ENCODE measurements around the gene SCEL. TPM values are rescaled to one million over a fixed set of nuclear protein-coding genes. Genes with fewer than 3 reads are reported as not detected.

SCEL gene
- total RNA-seq, 4 donors from 2014 or later = 250 to 300 (median 290) TPM

DNA sequence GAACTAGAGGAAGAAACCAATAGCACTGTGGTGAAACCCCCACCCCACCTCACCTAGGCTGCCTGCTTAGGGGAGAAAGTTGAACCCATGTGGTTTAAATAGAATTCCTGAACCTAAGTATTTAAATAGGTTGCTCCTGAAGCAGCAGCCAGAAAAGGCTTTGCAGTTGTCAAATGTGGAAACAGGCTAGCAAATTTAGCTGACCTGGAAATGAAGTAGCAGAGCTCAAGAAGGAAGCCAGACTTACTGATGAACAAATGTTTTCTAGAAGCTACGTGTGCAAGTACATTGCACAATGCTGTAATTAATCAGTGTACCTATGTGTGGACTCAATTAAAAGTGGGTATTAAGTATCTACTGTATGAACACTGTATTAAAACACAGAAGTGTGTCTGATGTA, 61.3 kb downstream of the SCEL start:
- no peaks in the 10 kb centered on the region for H3K36me3 ChIP-seq
- H3K9me3 ChIP-seq = no peaks in the 10 kb centered on the region
- no peaks in the 10 kb centered on the region for H3K27me3 ChIP-seq
- no peaks in the 10 kb centered on the region for H3K4me1 ChIP-seq
- H3K27ac ChIP-seq = no peak overlapping the region
- H3K4me3 ChIP-seq = no peak overlapping the region
- DNase-seq (ENCODE audit: low spot score in 2 of 2) = no peak
- TF ChIP-seq EP300 (IDR thresholded peaks at IDR 0.05) (no peak), POLR2AphosphoS5 (IDR thresholded peaks at IDR 0.05) (no peak), POLR2A (IDR thresholded peaks at IDR 0.05) (no peak)
- TF ChIP-seq, protein P1, sequence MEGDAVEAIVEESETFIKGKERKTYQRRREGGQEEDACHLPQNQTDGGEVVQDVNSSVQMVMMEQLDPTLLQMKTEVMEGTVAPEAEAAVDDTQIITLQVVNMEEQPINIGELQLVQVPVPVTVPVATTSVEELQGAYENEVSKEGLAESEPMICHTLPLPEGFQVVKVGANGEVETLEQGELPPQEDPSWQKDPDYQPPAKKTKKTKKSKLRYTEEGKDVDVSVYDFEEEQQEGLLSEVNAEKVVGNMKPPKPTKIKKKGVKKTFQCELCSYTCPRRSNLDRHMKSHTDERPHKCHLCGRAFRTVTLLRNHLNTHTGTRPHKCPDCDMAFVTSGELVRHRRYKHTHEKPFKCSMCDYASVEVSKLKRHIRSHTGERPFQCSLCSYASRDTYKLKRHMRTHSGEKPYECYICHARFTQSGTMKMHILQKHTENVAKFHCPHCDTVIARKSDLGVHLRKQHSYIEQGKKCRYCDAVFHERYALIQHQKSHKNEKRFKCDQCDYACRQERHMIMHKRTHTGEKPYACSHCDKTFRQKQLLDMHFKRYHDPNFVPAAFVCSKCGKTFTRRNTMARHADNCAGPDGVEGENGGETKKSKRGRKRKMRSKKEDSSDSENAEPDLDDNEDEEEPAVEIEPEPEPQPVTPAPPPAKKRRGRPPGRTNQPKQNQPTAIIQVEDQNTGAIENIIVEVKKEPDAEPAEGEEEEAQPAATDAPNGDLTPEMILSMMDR (IDR thresholded peaks at IDR 0.05) = no peak
- 77% methylated on average over 1 of the region's 1 CpG for WGBS

DNA sequence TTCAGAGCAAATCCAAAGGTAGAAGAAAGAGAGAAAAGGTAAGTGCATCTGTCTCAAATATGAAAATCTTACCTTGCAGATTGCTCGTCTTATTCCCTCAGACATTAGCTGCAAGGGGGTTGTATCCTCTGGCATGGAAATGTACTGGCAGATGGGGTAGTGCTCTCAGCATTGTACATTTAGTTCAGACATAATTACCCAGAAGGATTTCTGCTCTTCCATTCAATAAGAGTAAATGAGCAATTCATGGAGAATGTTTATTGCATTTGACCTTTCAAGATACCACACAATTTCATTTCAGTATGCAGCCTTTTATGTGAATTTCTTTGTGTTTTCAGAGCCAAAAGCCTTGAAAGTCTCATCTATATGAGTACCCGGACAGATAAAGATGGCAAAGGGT, 63.8 kb downstream of the SCEL start:
- no peaks in the 10 kb centered on the region for H3K27me3 ChIP-seq
- WGBS = 85% methylated on average over 2 of the region's 2 CpGs
- no peak overlapping the region for H3K4me3 ChIP-seq
- no peaks in the 10 kb centered on the region for H3K9me3 ChIP-seq
- no peaks in the 10 kb centered on the region for H3K36me3 ChIP-seq
- TF ChIP-seq POLR2A (IDR thresholded peaks at IDR 0.05) (no peak), EP300 (IDR thresholded peaks at IDR 0.05) (no peak), POLR2AphosphoS5 (IDR thresholded peaks at IDR 0.05) (no peak)
- TF ChIP-seq, protein P1 (IDR thresholded peaks at IDR 0.05) = no peak
- no peak overlapping the region for H3K27ac ChIP-seq
- DNase-seq (ENCODE audit: low spot score in 2 of 2) = no peak
- no peaks in the 10 kb centered on the region for H3K4me1 ChIP-seq

DNA sequence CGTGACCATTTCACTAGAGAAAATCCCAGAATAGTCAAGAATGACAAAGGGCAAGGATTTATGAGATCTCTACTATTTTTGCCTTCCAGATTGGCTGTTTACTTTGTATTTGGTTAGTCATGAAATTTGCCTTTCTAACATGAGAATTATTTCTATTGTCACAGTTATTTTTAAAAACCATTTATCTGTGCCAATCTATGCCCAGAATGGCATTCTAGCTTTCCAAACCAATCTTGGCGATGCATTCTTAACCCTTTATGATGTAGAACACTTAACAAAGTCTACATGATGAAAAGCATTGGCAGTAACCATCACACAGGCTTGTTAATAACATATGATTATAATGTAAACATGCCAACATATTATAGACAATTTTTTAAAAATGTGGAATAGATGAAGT, 65.2 kb downstream of the SCEL start:
- H3K27me3 ChIP-seq = no peaks in the 10 kb centered on the region
- no peak overlapping the region for H3K4me3 ChIP-seq
- H3K4me1 ChIP-seq = no peaks in the 10 kb centered on the region
- no peak for DNase-seq (ENCODE audit: low spot score in 2 of 2)
- H3K9me3 ChIP-seq = no peaks in the 10 kb centered on the region
- no peaks in the 10 kb centered on the region for H3K36me3 ChIP-seq
- TF ChIP-seq, protein P1 (IDR thresholded peaks at IDR 0.05) = no peak
- no peak for TF ChIP-seq POLR2A (IDR thresholded peaks at IDR 0.05)
- no peak for TF ChIP-seq POLR2AphosphoS5 (IDR thresholded peaks at IDR 0.05)
- no peak for TF ChIP-seq EP300 (IDR thresholded peaks at IDR 0.05)
- H3K27ac ChIP-seq = no peak overlapping the region
- WGBS = 61% methylated on average over 2 of the region's 2 CpGs

DNA sequence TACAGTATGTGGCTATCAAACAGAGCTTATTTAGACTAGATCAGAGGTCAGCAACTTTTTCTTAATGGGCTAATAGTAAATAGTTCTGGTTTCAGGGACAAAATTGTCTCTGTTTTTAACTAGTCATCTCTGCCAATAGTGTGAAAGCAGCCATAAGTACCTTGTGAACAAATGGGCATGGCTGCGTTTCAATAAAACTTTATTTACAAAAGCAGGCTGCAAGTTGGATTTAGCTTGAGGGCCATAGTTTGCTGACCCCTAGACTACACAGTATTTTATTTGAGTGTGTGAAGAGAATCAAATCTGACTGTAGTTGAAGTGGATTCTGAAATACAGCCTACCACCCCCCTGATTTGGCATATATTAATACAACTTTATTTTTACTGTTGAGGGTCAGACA, 75.6 kb downstream of the SCEL start:
- TF ChIP-seq, protein P1 (IDR thresholded peaks at IDR 0.05) = no peak
- no peak for TF ChIP-seq POLR2A (IDR thresholded peaks at IDR 0.05)
- no peak for TF ChIP-seq POLR2AphosphoS5 (IDR thresholded peaks at IDR 0.05)
- no peak for DNase-seq (ENCODE audit: low spot score in 2 of 2)
- H3K4me3 ChIP-seq = no peak overlapping the region
- WGBS = 95% methylated on average over 1 of the region's 1 CpG
- H3K27me3 ChIP-seq = no peaks in the 10 kb centered on the region
- no peaks in the 10 kb centered on the region for H3K9me3 ChIP-seq
- no peaks in the 10 kb centered on the region for H3K36me3 ChIP-seq
- H3K4me1 ChIP-seq = no peaks in the 10 kb centered on the region
- no peak overlapping the region for H3K27ac ChIP-seq

DNA sequence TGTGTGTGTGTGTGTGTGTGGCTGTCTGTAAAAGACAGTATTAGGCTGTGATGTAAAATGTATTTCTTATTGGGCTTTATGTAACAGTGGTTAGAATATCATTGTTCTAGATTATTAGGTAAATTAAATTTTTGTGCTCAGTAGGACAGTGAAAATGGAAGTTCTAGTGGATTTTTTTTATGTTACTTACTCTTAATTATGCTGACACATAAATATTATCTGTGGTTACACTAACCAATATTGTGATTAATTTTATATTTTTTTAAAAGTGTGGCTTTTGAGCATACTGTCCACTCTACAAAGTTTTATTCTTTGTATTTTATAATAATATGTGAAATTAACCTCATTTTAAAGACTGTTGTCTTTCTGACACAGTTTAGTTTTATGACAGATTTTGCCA, 80.5 kb downstream of the SCEL start:
- H3K27me3 ChIP-seq = no peaks in the 10 kb centered on the region
- TF ChIP-seq EP300 (IDR thresholded peaks at IDR 0.05) (no peak), POLR2A (IDR thresholded peaks at IDR 0.05) (no peak), POLR2AphosphoS5 (IDR thresholded peaks at IDR 0.05) (no peak)
- TF ChIP-seq, protein P1 (IDR thresholded peaks at IDR 0.05) = no peak
- no peak overlapping the region for H3K4me3 ChIP-seq

More for the DNA sequence above, 80.5 kb downstream of the SCEL start:
- Histone ChIP-seq H3K27ac (no peak overlapping the region), H3K9me3 (no peaks in the 10 kb centered on the region), H3K4me1 (no peaks in the 10 kb centered on the region), H3K36me3 (no peaks in the 10 kb centered on the region)
- no peak for DNase-seq (ENCODE audit: low spot score in 2 of 2)
